HG03432 (cell line): ENCODE measurements around the gene SPACDR.

ENCODE experiments used
- ATAC-seq: cut with Tn5 transposase; IDR thresholded peaks from one replicate; pipeline ENCODE4 v1.9.1; 2021; ENCODE audit warnings: mild to moderate bottlenecking, moderate library complexity; ENCODE audit not compliant: unreplicated experiment

SPACDR gene

DNA sequence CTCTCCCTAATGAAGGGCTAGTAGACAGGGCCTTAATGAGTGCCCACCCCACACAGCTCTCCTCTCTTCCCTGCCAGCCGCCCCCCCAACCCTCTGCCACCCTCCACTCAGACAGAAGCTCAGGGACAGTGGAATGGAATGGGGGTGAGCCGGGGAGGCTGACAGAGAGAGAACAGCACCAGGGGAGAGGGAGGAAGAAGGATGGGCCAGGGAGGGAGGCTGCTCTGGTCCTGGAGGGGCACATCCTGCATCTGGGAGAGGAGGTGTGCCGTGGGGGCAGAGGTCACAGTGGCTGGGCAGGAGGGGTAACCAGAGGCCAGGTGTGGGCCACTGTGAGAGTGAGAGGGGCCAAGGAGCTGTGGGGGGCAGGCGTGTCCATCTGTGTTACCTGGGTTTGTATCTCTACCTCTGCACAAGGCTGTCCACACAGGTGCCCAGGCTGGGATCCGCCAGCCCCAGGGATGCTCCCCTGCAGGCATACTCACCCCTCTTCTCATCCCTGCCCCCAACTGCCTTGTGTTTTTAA lies 22.1 kb upstream of the SPACDR start:
- ATAC-seq, result no peak

DNA sequence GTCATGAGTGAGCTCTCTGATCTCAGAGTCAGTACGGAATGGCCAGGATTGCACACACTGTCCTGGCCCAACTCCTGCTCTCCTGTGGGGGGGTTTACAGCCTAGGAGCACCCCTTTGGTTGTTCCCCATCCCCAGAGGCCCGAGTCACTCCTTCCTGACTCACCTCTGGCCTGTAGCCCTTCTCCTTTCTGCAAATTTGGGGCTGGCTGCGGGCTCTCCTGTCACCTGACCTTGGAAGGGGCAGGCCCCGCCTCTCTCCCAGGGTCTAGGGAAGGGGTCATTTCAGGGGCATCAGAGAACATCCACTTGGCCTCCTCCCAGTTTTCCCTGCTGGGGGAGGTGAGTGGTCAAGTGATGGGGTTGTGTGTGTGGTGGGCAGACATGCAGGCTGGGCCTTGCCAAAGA lies 21.4 kb upstream of the SPACDR start:
- no peak for ATAC-seq

DNA sequence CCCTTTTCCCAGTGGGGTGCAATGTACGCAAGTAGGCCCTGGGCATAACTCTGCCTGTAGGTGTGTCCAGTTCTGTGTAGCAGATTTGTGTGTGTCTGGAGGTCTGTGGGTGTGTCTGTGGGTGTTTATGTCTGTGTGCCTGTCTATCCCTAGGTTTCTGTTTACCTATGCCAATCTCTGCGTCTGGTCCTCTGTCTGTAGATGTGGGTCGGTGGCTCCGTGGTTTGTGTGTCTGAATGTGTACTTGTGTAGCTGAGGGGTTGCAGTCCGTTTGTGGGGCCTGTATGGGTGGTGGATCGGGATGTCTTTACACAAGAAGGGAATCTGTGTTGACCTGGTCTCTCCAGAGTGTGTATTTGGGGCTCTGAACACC lies 20.6 kb upstream of the SPACDR start:
- no peak for ATAC-seq

DNA sequence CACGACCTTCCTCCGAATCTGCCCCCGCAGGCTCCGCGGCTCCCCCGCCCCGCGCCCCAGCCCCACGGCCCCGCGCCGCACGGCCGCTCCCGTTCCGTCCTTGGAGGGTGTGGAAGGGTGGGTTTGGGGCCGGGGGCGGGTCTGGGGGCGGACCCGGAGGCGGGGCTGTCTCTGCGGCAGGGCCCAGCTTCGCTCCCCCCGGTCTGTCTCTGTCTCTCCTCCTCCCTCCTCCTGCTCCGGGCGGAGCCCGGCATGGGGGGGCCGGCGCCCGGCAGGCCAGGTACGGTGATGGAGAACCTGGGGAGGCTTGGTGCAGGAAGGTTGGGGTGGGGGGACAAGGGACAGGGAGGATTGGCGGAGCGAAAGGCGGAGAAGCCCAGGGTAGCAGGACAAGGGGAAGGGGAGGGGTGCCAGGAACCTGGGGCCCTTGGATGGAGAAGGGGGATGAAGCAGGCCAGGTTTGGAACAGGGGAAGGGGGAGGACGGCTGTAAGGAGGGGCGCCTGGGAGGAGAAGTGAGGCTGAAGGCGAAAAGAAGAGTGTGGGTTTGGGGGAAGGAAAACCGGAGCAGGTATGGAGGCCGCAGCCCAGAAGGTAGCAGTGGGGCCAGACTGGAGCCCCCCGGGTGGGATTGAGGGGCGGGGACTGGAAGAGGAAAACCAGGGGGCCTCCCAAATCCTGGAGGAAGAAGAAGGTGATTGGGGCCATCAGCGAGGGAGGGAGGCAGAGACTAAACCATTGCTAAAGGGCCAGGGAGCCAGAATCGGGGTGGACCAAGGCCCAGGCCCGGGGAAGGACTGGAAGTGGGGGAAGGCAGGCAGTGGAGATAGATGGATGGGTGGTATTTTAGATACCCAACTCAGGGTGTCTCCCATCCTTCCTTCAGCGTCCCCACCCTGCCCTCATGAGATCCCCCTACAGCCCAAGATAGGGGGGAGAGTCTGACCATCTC lies 19.9 kb upstream of the SPACDR start, which contains the start of gene NYAP1:
Gene NYAP1, plus strand, starts transcription at position 206 of the 951 bp plus-strand sequence. CDS start 1,385 bp downstream, outside the sequence.
- peak; percentile 12 for ATAC-seq

DNA sequence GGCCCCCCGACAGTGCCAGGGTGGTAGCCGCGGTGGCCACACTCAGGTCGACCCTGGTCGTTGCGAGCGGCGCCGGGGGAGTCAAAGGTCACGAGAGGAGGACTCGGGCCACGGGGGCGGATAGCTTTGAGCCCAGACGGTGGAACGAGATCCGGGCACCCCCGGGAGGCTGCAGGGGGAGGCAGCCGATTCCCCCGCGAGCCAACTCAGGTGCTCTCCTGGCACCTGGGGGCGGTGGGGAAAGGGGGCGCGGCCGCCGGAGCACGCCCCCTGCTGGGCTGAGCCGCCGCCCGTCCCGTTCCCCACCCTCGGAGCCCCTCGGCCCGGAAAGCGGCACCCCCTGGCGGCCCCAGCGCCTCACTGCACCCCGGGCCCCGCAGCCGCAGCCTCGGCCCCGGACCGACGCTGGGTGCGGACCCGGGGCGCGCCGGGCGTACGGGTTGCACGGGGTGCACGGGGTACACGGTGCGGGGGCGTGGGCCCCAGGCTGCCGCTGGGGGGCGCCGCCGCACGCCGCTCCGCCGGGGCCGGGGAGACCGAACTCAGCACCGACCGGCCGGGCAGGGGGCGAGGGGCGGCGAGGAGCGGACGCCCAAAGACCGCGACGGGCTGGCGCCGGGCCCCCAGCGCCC lies 19.1 kb upstream of the SPACDR start:
- peak; percentile 53 for ATAC-seq

DNA sequence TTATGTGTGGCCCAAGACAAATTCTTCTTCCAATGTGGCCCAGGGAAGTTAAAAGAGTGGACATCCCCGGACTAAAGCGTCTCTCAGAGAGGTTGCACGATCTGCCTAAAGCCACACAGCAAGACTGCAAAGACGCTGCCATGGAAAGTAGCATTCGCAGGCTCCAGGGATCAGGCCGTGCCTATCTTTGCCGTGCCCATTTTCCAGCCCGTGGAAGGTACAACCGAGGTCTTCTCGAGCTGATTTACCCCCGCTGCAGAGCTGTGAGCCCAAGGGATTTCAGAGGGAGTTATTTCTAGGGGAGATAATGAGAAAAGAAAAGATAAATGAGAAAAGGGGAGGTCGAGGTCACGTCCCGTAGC lies 18.6 kb upstream of the SPACDR start:
- no peak for ATAC-seq

DNA sequence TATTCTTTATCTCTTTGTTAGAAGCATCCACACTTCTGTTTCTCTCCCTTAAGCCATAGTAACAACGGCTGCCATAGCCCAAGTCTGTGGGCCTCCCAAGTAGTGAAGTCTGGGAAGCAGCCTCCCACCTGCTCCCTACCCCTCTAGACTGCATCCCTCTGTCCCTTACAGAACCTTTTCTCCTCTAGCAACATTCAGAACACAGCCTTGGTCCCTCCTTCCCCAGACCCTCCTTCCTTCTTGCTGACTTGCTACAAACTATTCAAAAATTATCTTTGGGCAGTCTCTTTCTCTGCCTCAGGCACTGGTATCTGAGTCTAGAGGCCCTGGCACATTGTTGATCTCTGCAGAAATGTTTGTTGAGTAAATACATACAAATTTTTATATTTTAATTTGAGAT lies 17.4 kb upstream of the SPACDR start:
- ATAC-seq, result no peak

DNA sequence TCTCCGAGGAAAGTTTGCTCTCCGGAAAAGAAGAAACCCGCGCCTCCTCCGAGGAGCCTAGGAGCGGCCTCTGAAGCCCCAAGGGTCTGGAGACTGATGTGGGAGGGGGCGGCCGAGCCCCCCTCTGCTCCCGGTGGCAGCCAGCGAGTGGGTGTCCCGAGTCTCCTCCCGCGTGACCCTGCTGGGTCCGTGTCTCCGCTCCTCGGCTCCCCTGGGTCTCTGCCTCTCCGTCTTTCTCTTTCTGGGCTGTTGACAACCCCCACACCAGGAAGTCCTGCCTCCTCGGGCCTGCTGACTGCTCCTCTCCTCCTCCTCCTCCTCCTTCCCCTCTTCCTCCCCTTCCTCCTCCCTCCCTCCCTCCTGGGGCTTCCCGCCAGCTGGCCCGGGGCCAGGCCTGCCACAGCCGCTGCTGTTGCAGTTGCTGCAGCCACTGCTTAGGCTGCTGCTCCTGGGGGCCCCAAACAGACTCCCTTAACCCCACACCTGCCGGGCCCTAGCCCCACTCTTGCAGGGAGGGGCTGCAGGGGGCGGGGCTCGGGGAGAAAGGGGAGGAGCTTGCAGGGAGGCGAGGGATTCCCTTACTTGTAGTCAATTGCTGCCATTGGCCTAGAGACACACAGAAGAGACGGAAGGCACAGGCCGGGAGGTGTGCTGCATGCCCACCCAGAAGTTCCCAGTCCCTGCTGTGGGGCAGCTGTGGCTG lies 15.0 kb upstream of the SPACDR start, which contains the start of gene TSC22D4:
Gene TSC22D4, minus strand, starts transcription at position 257 of the 703 bp plus-strand sequence. CDS start 1,176 bp downstream, outside the sequence.
- peak; percentile 63 for ATAC-seq

DNA sequence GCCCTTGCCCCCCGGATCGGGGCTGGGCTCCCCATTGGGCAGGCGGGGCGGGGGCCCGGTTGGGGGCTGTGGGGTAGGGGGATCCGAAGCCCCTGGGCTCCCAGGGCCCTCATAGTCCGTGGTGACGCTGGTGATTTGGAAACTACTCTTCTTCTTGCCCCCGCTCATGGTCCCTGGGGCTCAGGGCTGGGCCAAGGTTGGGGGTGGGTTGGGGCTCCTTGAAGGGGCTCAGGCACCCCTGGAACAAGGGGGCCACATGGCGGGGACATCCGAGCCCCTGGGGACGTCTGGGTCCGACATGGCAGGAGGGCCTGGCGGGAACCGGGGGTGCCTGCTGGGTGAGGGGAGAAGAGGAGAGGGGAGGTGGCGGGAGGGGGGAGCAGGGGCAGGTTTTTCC lies 13.8 kb upstream of the SPACDR start:
- no peak for ATAC-seq

DNA sequence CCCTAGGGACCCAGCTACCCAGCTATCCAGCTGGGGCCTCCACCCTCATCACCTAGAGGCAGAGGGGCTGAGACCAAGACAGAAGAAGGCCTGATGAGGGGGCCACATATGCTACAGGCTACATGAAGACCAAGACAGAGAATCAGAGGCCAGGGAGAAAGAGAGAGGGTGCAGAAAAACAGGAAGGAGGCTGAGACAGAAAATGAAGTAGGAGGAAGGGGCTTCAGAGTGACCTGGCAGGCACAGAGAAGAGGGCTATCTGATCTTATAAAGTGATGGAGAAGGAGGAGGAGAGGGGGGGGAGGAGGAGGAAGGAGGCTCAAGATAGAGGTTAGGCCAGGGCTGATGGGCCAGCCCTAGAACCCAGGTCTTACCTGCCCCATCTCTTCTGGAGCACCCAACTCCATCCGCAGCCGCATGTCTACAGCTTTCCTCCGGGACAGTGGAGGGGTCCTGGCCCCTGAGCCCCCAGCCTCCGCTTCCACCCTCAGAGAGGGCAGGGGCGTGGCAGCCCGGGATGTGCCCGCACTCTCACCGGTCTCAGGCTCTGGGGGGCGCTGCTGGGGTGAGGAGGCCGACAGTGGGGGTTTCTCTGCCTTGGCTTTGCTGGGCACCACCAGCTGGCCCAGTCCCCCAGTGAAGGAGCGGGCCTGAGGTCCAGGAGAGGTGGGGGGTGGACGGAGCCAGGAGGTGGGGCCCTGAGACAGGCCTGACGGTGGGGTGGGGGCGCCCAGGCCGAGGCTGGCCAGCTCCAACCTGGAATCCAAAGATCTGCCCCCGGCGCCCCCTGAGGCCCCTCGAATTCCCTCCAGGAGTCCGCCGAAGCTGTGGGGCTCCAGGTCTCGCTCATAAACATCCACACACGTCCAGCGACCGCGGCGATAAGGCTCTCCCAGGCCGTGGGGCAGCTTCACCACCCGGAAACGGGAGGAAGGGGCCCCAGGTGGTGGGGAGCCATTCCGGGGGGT lies 13.1 kb upstream of the SPACDR start:
- ATAC-seq, result no peak

DNA sequence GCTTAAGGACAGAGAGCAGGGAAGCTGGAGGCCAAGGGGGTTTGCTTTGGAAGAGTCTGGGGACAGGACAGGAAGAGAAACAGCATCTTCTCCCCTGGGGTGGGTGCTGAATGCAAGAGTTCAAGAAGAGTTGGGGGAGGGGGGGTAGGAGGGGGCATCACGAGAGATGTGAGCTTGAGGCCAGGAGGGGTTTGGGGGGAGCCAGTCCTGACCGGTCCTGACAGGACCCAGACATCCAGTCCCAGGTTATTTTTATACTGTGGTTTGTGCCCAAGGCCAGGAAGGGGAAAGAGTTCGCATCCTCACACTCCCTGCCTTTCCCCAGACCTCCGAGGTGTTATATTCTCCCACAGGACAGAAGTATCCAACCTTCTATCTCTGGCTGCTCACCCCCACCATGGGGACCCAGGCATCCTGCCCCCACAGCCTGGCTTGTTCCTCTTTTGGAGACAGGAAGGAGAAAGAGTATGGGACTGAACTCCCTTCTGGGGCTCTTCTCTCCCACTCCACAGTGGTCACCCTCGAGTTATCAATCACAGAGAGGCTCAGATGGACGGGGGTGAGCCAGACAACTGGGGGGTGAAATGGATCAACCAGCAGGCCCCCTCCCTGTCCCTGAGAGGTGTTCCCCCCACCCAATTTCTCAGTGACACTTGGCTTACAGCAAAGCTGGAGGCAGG lies 12.2 kb upstream of the SPACDR start:
- no peak for ATAC-seq

DNA sequence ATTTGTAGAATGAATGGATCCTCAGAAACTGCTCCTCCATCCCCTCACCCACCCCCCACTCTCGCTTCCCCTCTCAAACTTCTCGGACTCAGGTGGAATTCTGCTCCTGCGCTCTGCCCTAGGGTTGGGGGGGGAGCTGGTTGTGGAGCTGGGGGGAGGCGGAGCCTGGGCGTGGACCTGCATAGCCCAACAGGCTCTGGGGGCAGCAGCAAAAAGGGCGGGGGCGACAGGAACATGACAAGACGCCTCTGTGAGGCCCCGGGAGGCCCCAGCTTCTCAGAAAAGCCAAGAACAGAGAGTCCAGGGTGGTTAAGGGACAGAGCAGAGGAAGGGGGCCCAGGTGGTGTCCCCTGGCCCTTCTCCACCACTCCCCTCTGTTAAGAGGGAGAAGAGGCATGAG lies 11.5 kb upstream of the SPACDR start:
- ATAC-seq, result no peak

DNA sequence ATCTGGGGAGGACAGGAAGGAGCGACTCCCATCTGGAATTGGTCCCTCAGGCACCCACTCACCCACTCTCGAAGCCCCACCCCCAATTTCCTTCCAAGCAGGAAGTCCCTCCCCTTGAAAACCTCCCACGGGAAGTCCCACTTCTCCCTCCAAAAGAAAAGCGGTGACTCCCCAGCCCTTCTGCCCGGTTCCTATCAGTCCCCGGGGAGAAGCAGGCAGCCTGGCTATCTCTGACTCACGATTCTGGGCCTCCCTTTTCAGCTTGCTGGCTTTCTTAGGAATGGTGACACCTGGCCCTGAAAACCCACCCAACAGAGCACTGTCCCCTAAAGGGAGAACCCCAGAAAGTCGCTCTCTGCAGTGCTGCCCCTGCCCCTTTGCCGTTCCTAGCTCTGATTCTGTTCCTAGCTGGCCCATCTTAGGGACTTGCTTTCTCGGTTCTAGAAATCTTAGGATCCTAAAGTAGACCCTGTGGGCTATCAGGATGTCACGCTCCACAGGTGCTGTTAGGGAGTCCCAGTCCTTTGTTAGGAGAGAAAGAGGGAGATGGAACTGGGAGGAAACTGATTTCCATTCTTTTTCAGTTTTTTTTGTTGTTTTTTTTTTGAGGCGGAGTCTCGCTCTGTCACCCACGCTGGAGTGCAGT lies 8.9 kb upstream of the SPACDR start:
- no peak for ATAC-seq

DNA sequence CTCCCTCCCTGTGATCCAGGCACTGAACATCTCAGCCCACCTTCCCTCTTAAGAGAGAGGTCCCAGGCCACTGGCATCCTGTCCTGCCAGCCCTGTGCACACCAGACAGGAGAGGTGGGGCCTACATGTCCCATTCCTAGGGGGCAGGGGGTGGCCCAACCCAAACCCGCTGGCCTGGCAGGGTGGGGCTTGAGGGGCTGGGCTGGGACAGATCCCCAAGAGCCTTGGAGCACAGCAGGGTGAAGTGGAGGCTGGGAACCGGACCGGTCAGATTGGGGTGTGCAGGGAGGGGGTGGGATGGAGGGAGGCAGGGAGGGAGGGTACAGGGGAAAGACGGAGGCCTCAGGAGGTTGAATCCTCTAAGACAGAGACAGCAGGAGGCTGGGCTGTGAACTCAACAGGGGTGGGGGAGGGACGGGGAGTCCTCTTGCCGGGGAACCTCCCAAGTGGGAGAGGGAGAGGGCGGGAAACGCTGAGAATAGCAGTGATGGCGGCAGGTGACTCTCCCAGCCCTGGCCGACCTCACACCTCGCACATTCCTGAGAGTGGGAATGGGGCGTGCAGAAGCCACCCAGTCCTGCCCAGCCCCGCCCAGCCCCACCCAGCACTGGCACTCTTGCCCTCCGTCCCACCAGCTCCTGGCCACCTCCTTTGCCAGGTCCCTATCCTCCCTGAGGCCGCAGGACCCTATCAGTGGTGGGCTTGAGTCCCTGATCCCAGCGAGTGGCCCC lies 8.2 kb upstream of the SPACDR start:
- ATAC-seq, result no peak

DNA sequence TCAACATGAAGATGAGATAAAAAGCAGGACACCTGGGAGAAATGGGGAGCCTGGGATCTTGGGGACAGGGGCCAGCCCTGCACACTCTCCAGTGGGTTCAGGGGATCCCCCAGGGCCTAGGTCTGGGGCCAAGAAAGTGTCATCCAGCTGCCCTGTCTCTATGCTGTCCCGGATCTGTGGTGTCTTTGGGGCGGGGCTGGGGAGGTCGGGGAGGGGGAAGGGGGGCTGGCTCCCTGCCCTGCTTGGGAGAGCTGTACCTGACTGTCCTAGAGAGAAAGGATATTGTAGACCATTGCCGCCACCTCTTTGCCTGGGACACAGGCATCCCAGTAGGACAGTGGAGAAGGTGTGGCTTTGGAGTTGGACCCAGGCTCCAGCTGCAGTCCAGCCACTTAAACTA lies 7.0 kb upstream of the SPACDR start:
- no peak for ATAC-seq

DNA sequence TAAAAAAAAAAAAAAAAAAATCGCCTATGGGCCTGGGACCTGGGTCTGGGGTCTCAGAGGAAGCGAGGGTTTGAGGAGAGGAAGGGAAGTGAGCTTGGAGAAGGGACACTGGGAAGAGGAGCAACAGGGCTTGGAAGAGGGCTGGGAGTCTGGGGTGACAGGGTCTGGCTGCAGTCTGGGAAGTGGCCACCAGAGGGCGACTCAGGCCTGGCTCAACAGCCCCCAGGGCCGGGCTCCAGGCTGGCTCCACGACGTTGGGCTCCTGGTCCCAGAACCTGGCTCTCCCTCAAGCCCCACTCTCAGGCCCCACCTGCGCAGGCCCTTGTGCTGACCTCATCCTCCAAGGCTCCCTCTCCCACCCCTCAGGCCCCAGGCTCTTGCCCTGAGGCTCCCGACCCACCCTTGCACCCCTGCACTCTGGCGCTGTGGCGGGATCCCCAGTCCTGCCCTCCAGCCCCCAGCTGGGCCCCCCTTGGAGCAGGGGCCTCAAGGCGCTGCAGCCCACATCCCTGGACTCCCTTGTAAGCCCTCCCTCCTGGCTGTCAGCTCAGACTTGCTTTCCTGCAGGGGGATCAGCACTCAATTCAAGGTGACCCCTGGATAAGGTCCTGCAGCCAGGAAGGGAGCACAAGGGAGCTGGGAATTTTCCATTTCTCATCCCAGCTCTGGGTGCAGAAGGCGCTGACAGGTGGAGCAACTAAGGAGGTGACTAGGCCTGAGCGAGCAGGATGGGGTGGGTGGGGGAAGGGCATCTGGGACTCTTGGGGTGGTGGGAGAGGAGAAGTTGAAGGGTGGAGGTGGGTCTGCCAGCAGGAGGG lies 5.4 kb upstream of the SPACDR start:
- ATAC-seq, result no peak

DNA sequence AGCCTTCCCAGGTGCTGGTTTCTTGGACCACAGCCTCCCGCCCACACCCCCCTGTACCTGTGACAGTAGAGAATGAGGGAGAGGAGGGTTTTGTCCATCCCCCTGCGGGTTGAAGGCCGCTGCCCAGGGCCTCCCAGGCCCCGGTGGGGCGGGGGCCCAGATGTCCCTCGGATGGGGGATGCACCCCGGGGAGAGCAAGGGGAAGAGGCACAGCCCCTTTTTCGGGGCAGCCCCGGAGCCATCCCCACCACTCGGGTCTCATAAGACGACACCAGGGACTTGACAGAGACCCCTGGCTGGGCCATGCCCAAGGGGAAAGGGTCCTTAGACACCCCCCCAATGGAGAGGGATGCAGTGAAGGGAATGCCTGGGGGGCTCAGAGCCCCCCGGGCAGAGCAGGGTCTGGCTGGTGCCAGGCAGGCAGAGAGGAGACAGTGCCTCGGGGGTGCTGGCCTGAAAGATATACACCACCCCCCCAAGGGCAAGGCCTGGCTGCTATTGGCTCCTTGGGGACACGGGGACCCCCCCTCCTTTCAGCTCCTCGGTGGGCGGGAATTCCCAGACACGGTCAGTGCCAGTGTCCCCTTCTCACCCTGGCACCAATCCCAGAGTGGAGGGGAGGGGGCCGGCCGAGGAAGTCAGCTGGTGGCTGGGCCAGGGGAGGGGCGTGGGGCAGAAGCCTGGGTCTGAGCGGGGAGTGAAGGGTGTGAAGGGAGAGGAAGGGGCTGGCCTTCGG lies 3.7 kb upstream of the SPACDR start:
- ATAC-seq, result no peak
